HUES6 (cell line): ENCODE data around the gene PIK3R3.

Experiments
- H3K27ac ChIP-seq: 2 replicates; pipeline ENCODE4 v1.7.0; 2013; ENCODE audit warnings: low read depth, mild to moderate bottlenecking, low read length, inconsistent platforms
- H3K27me3 ChIP-seq: 2 replicates; pipeline ENCODE4 v1.6.1; 2013; ENCODE audit warnings: low read length; ENCODE audit not compliant: control insufficient read depth, insufficient read depth
- H3K36me3 ChIP-seq: 2 replicates; pipeline ENCODE4 v1.6.1; 2013; ENCODE audit warnings: low read length; ENCODE audit not compliant: control insufficient read depth, insufficient read depth
- H3K4me1 ChIP-seq: 2 replicates; pipeline ENCODE4 v1.6.1; 2013; ENCODE audit warnings: low read length; ENCODE audit not compliant: control insufficient read depth, insufficient read depth
- H3K4me3 ChIP-seq: 2 replicates; pipeline ENCODE4 v1.5.1; 2013; ENCODE audit warnings: low read depth, low read length
- H3K9ac ChIP-seq: one replicate; pipeline ENCODE4 v1.6.1; 2013; ENCODE audit warnings: mild to moderate bottlenecking, low read length
- H3K9me3 ChIP-seq: 2 replicates; pipeline ENCODE4 v1.6.1; 2013; ENCODE audit warnings: low read depth, low read length; ENCODE audit not compliant: control insufficient read depth, insufficient read depth

The PIK3R3 gene

DNA sequence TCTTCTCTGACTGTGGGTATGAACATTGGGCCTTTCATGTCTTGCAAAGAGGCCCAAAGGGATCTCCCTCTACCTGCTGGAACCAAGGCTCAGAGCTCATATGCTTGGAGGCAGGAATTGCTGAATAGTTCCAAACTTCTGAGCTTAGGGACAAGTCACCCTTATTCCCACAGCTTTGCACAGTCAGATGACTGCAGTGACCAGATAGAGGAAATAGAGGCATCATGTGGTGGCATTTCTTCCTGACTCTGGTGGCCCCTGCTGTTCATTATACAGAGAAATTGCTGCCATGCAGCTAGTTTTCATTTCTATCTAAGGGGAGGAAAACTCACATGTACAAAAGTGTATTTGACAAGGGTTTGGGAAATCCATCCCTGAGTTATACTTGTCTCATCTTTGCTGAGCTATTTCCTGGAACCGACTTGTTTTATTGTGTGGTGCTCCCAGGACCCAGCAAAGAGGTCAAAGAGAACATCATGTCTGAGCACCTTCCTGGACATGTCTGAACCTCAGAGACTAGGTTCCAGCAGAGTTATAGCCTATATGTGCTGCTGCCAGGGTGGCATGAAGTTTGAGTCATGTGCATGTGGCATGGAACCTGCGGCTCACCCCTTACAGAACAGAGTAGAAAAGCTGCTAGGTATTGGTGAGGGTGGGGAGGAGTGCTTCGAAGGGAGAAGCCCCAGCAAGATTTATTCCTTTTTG is 131.2 kb downstream of the PIK3R3 start:
- Histone ChIP-seq H3K27me3 (no peaks in the 10 kb centered on the region), H3K27ac (no peak overlapping the region)

DNA sequence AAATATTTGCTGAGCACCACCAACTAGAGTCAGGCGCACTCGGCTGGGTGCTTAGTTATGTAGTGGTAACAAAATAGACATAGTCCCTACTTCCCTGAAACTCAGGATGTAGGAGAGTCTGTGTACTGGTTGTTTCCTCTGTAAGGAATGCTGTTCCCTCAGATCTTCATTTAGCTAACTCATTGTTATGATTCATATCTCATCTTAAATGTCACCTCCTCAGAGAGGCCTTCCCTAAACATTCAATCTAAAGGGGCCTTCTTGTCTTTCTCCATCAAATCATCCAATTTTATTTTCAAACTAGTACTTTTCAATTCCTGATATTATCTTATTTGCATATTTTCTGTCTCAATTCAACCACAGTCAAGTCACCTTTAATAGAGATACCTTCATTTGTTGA is 132.9 kb downstream of the PIK3R3 start:
- Histone ChIP-seq H3K4me1 (no peaks in the 10 kb centered on the region), H3K27ac (no peak overlapping the region), H3K9me3 (no peaks in the 10 kb centered on the region), H3K27me3 (no peaks in the 10 kb centered on the region), H3K9ac (no peak overlapping the region), H3K36me3 (peaks cover 8% of the 10 kb centered on the region; the same call in 1 of the 2 replicates), H3K4me3 (no peak overlapping the region)

More for the DNA sequence above, 131.2 kb downstream of the PIK3R3 start:
- no peak overlapping the region for H3K4me3 ChIP-seq
- no peaks in the 10 kb centered on the region for H3K4me1 ChIP-seq
- no peak overlapping the region for H3K9ac ChIP-seq
- H3K36me3 ChIP-seq, result peaks cover 13% of the 10 kb centered on the region; the same call in 1 of the 2 replicates
- no peaks in the 10 kb centered on the region for H3K9me3 ChIP-seq

DNA sequence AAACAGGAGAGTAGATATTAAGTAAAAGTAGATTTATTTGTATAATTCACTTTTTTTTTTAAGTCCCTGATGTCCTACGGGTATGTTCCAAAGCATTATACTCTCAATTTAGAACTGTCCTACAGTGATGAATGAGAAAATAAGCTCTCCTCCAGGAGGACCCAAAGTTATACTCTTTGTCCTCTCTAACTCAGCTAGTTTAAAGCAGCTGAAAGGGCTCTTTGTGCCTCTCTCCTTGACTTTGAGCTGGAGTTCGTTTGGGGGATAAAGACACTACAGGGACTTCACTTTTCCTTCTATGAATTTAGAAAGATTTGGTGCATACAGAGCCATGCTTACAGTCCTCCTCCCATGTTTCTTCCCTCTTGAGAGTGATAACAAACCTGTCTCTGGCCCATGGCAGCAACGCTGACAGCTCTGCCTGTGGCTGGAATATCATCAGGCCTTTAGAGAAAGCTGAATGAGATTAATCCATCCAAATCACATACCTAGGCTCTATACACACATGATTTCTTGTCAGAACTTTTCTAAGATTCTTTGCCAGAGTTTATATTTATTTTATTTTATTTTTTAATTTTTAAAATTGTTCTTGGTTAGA is 134.3 kb downstream of the PIK3R3 start:
- Histone ChIP-seq H3K27me3 (no peaks in the 10 kb centered on the region), H3K36me3 (peaks cover 6% of the 10 kb centered on the region; the same call in 1 of the 2 replicates), H3K4me1 (no peaks in the 10 kb centered on the region), H3K27ac (no peak overlapping the region), H3K4me3 (no peak overlapping the region), H3K9me3 (no peaks in the 10 kb centered on the region), H3K9ac (no peak overlapping the region)

DNA sequence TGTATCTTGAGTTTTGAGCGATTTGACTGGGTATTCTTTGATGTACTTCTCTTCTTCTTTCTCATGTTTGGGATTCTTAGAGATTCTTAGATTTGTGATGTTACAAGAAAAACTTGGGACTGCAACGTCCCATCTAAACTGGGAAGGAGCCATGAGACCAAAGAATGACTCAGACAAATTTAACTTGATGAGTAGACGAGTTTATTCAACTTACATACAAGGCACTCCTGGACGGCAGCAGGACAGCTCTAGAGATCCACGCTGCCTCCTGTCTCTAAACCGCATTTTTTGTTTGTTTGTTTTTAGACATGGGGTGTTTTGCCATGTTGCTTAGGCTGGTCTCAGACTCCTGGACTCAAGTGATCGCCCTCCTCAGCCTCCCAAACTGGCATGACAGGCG is 137.1 kb downstream of the PIK3R3 start:
- H3K36me3 ChIP-seq, result peaks cover 2% of the 10 kb centered on the region
- no peak overlapping the region for H3K4me3 ChIP-seq
- no peak overlapping the region for H3K9ac ChIP-seq
- no peaks in the 10 kb centered on the region for H3K27me3 ChIP-seq
- no peaks in the 10 kb centered on the region for H3K4me1 ChIP-seq
- H3K27ac ChIP-seq, result no peak overlapping the region
- H3K9me3 ChIP-seq, result peaks cover 16% of the 10 kb centered on the region; the same call in 1 of the 2 replicates

DNA sequence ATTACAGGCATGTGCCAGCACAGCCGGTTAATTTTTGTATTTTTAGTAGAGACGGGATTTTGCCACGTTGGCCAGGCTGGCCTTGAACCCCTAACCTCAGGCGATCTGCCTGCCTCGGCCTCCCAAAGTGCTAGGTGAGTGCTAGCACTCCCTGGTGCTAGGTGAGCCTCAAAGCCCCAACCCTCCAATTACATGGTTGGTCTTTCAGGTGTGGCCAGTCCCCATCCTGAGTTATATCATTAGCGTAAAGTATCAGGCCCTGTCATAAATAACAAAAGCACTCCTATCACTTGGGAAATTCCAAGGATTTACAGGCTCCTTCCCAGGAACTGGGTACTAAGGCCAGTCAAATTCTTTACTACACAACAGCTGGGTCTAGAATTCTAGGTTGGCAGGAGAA is 138.0 kb downstream of the PIK3R3 start:
- no peak overlapping the region for H3K27ac ChIP-seq
- H3K9me3 ChIP-seq, result peaks cover 22% of the 10 kb centered on the region; the same call in 1 of the 2 replicates
- H3K9ac ChIP-seq, result no peak overlapping the region
- no peak overlapping the region for H3K4me3 ChIP-seq
- no peaks in the 10 kb centered on the region for H3K27me3 ChIP-seq
- no peaks in the 10 kb centered on the region for H3K4me1 ChIP-seq
- H3K36me3 ChIP-seq, result no peaks in the 10 kb centered on the region; the same call in 1 of the 2 replicates
